ENCODE data around the gene HPSE2. TPM values are rescaled to one million over a fixed set of nuclear protein-coding genes. Genes with fewer than 3 reads are reported as not detected.
"Not testable (repeated sequence)": the region's sequence is repeated elsewhere in the genome, so short reads cannot be mapped to it uniquely, and the experiment has no call there.

Gene HPSE2
- total RNA-seq, 1 donor, result not detected

DNA sequence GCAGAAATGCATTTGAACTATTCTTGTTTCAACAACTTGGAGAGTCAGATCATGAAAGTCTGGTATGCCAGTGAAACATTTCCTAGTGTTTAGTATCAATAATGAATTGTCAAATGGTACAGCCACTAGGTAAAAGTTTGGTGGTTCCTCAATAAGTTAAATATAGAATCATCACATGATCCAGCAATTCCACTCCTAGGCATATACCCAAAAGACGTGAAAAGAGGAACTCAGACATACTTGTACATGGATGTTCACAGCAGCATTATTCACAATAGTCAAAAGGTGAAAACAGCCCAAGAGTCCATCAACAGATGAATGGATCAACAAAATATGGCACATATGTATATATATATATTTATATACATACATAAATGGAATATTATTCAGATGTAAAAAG is 721.9 kb downstream of the HPSE2 start:
- no peak for TF ChIP-seq CTCF (IDR thresholded peaks at IDR 0.05; ENCODE audit: insufficient read depth, low read length)
- H3K4me3 ChIP-seq (ENCODE audit: low read depth, low read length), result no peak overlapping the region
- no peak for DNase-seq (ENCODE audit: low read depth)

DNA sequence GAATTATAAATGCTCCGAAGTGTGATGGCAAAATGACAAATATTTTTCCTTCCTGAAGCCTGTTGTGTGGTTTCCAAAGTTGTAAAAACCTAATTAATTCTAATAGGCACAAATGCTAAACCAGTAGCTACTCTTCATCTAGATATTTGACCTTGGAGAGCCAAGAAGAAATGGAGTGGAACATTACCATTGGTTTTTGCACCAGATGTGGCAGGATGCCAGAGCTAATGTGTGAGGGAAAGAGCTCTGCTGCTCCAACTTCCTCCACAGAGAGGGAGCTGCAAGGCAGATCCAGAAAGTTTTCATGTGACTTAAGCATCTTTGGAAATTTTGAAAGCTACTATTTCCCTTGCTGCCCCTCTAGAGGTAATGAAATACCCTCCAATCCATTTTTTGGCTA is 723.8 kb downstream of the HPSE2 start:
- no peak for DNase-seq (ENCODE audit: low read depth)
- no peak for TF ChIP-seq CTCF (IDR thresholded peaks at IDR 0.05; ENCODE audit: insufficient read depth, low read length)
- no peak overlapping the region for H3K4me3 ChIP-seq (ENCODE audit: low read depth, low read length)

- no peak for DNase-seq (ENCODE audit: low read depth)
- H3K4me3 ChIP-seq (ENCODE audit: low read depth, low read length), result no peak overlapping the region
- no peak for TF ChIP-seq CTCF (IDR thresholded peaks at IDR 0.05; ENCODE audit: insufficient read depth, low read length)
Measured at GRCh38 chr10:98510412-98510995, 725.1 kb downstream of the HPSE2 start.

DNA sequence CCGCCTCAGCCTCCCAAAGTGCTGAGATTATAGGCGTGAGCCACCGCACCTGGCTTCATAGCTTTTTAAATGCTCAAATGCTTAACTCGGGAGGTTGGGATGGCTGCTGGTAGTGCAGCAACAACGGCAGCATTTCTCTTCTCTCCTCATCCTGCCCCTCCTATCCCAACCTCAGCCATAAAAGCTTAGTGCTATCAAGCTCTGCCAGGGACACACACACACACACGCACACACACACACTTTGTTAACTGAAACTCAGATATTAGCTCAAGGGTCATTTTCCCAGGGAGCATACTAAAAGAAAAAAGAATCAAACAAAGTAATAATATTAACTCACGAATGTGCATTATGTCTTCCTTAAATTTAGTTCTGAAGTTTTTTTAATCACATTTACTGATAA is 725.9 kb downstream of the HPSE2 start:
- no peak for TF ChIP-seq CTCF (IDR thresholded peaks at IDR 0.05; ENCODE audit: insufficient read depth, low read length)
- DNase-seq (ENCODE audit: low read depth), result no peak
- H3K4me3 ChIP-seq (ENCODE audit: low read depth, low read length), result no peak overlapping the region

- not testable (repeated sequence) for DNase-seq (ENCODE audit: low read depth)
Measured at GRCh38 chr10:98502535-98502934, 733.1 kb downstream of the HPSE2 start.

DNA sequence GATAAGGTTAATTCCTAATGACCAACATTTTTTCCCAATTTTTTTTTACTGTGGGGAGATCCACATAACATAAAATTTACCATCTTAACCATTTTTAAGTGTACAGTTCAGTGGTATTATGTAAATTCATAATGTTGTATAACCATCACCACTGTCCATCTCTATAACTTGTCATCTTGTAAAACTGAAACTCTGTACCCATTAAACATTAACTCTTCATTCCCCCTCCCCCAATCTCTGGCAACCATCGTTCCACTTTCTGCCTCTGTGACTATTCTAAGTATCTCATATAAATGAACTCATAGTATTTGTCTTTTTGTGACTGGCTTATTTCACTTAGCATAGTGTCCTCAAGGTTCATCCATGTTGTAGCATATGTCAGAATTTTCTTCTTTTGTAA is 742.9 kb downstream of the HPSE2 start:
- no peak for DNase-seq (ENCODE audit: low read depth)
- TF ChIP-seq CTCF (IDR thresholded peaks at IDR 0.05; ENCODE audit: insufficient read depth, low read length), result no peak
- H3K4me3 ChIP-seq (ENCODE audit: low read depth, low read length), result no peak overlapping the region

More at GRCh38 chr10:98502535-98502934, 733.1 kb downstream of the HPSE2 start:
- not testable (repeated sequence) for H3K4me3 ChIP-seq (ENCODE audit: low read depth, low read length)

GRCh38 chr10:98489561-98490481 is 745.8 kb downstream of the HPSE2 start:
- no peak for TF ChIP-seq CTCF (IDR thresholded peaks at IDR 0.05; ENCODE audit: insufficient read depth, low read length)
- no peak overlapping the region for H3K4me3 ChIP-seq (ENCODE audit: low read depth, low read length)
- no peak for DNase-seq (ENCODE audit: low read depth)
